WTC11 (cell line): ENCODE results near the gene GOLPH3L. TPM values are rescaled to one million over a fixed set of nuclear protein-coding genes. Genes with fewer than 3 reads are reported as not detected.
A peak's percentile ranks its signal among the peaks of the same experiment; 100 is the strongest.

Experiments used
- ATAC-seq: fragments of 200-7000 bp; cut with Tn5 transposase; 2 replicates; pipeline ENCODE4 v1.10.0; 2021; ENCODE audit warnings: mild to moderate bottlenecking, moderate library complexity
- CTCF ChIA-PET: fragments of 300-600 bp; sonication (Branson Sonifier 250); formaldehyde crosslinking; loops from one replicate; lab custom pipeline; 2021; ENCODE audit warnings: antibody characterized with exemption; lab: Charles Lee
- POLR2A ChIA-PET: fragments of 350-600 bp; sonication (Branson Sonifier 250); formaldehyde crosslinking; loops from one replicate; lab custom pipeline; 2021; ENCODE audit warnings: antibody characterized with exemption; lab: Charles Lee
- DNase-seq: peaks from one replicate; pipeline ENCODE4 v3.0.0; 2021; ENCODE audit warnings: low spot score
- H3K27ac Mint-ChIP-seq: 2 replicates; pipeline ENCODE4 v1.8.0; 2021; ENCODE audit warnings: mixed read lengths
- H3K27me3 Mint-ChIP-seq: 2 replicates; pipeline ENCODE4 v1.8.0; 2021; ENCODE audit warnings: low read depth, mild to moderate bottlenecking, moderate library complexity, mixed read lengths
- H3K36me3 Mint-ChIP-seq: 2 replicates; pipeline ENCODE4 v1.8.0; 2021; ENCODE audit warnings: mixed read lengths
- H3K4me1 Mint-ChIP-seq: 2 replicates; pipeline ENCODE4 v1.8.0; 2022; ENCODE audit warnings: mixed read lengths
- H3K4me3 Mint-ChIP-seq: 2 replicates; pipeline ENCODE4 v1.8.0; 2021; ENCODE audit warnings: mild to moderate bottlenecking, moderate library complexity, mixed read lengths
- H3K9me3 Mint-ChIP-seq: 2 replicates; pipeline ENCODE4 v1.8.0; 2021; ENCODE audit warnings: mixed read lengths
- ATF1 ChIP-seq: sonication (generic); formaldehyde crosslinking; IDR thresholded peaks from 2 replicates; pipeline ENCODE4 v1.8.1; 2023; ENCODE audit warnings: mild to moderate bottlenecking, moderate library complexity, missing genetic modification reagents
- ATF3 ChIP-seq: sonication (generic); formaldehyde crosslinking; conservative IDR thresholded peaks from 2 replicates; pipeline ENCODE4 v1.8.1; 2022; ENCODE audit warnings: mild to moderate bottlenecking, missing genetic modification reagents
- E2F5 ChIP-seq: sonication (generic); formaldehyde crosslinking; IDR thresholded peaks from 2 replicates; pipeline ENCODE4 v1.8.1; 2022; ENCODE audit warnings: mild to moderate bottlenecking, moderate library complexity, missing genetic modification reagents
- EMX1 ChIP-seq: fragments of 250-450 bp; sonication (Bioruptor Pico); IDR thresholded peaks from 2 replicates; pipeline ENCODE4 v1.8.0; 2021; ENCODE audit warnings: mild to moderate bottlenecking
- ETV6 ChIP-seq: sonication (generic); formaldehyde crosslinking; IDR thresholded peaks from 2 replicates; pipeline ENCODE4 v1.8.1; 2022; ENCODE audit warnings: mild to moderate bottlenecking, missing genetic modification reagents
- HMGA2 ChIP-seq: fragments of 250-450 bp; sonication (Bioruptor Pico); IDR thresholded peaks from 2 replicates; pipeline ENCODE4 v1.4.0; 2021; ENCODE audit warnings: mild to moderate bottlenecking, moderate library complexity
- NR1H2 ChIP-seq: sonication (generic); formaldehyde crosslinking; IDR thresholded peaks from 2 replicates; pipeline ENCODE4 v1.9.0; 2021; ENCODE audit warnings: mild to moderate bottlenecking, moderate library complexity, missing genetic modification reagents
- NR2C2 ChIP-seq: sonication (generic); formaldehyde crosslinking; IDR thresholded peaks from 2 replicates; pipeline ENCODE4 v1.8.0; 2022; ENCODE audit warnings: mild to moderate bottlenecking, missing genetic modification reagents
- RORB ChIP-seq: fragments of 250-450 bp; sonication (Bioruptor Pico); IDR thresholded peaks from 2 replicates; pipeline ENCODE4 v1.9.0; 2021; ENCODE audit warnings: mild to moderate bottlenecking
- SOX15 ChIP-seq: fragments of 250-450 bp; sonication (Bioruptor Pico); IDR thresholded peaks from 2 replicates; pipeline ENCODE4 v1.9.0; 2021; ENCODE audit warnings: mild to moderate bottlenecking
- TEAD4 ChIP-seq: sonication (generic); formaldehyde crosslinking; IDR thresholded peaks from 2 replicates; pipeline ENCODE4 v1.8.0; 2022; ENCODE audit warnings: mild to moderate bottlenecking, missing genetic modification reagents
- ZNF281 ChIP-seq: sonication (generic); formaldehyde crosslinking; IDR thresholded peaks from 2 replicates; pipeline ENCODE4 v1.8.0; 2023; ENCODE audit warnings: mild to moderate bottlenecking, missing genetic modification reagents
- ZNF317 ChIP-seq: sonication (generic); formaldehyde crosslinking; IDR thresholded peaks from 2 replicates; pipeline ENCODE4 v1.8.1; 2023; ENCODE audit warnings: low read depth, mild to moderate bottlenecking, moderate library complexity, missing genetic modification reagents, borderline replicate concordance
- ZNF425 ChIP-seq: fragments of 250-450 bp; sonication (Bioruptor Pico); conservative IDR thresholded peaks from 2 replicates; pipeline ENCODE4 v1.9.0; 2021; ENCODE audit warnings: mild to moderate bottlenecking
- ZNF532 ChIP-seq: fragments of 250-450 bp; sonication (Bioruptor Pico); IDR thresholded peaks from 2 replicates; pipeline ENCODE4 v1.9.0; 2021; ENCODE audit warnings: mild to moderate bottlenecking, borderline replicate concordance
- ZNF671 ChIP-seq: fragments of 250-450 bp; sonication (Bioruptor Pico); IDR thresholded peaks from 2 replicates; pipeline ENCODE4 v1.8.0; 2021; ENCODE audit warnings: mild to moderate bottlenecking
- total RNA-seq: library from RNA; stranded (reverse); gene quantifications from 3 replicates; pipeline ENCODE4 v1.2.3, GENCODE V29; 2021

The GOLPH3L gene
- total RNA-seq, 1 experiment from 2014 or later: 39.5 TPM

- CTCF ChIA-PET: no interaction called here
- H3K27ac Mint-ChIP-seq: no peak overlapping the region
- POLR2A ChIA-PET: interaction anchor here (1.9 kb wide), 1 partner anchor 31 kb away, joined by 8 read pairs; the partner anchor contains the start of gene MCL1
Measured at GRCh38 chr1:150610576-150610975, 86.4 kb downstream of the GOLPH3L start.

GRCh38 chr1:150609732-150610131 lies 87.2 kb downstream of the GOLPH3L start:
- Mint-ChIP-seq H3K27ac (peak overlapping the region; percentile 90), H3K27me3 (no peaks in the 10 kb centered on the region; the same call in 1 of the 2 replicates), H3K4me3 (no peak overlapping the region), H3K9me3 (no peaks in the 10 kb centered on the region), H3K4me1 (peaks cover 33% of the 10 kb centered on the region), H3K36me3 (peaks cover 32% of the 10 kb centered on the region)
- no peak for DNase-seq
- peak; percentile 7; the same call in 1 of the 2 replicates for ATAC-seq
- ChIA-PET CTCF (interaction anchor here (0.5 to 1.9 kb wide), 4 partner anchors 48 to 371 kb away, joined by 4 to 9 read pairs (median 4); no protein-coding TSS in a partner anchor), POLR2A (interaction anchor here (1.9 kb wide), 1 partner anchor 30 kb away, joined by 8 read pairs; the partner anchor contains the start of gene MCL1)
- no peak for TF ChIP-seq ZNF281 (CRISPR knock-in tag)
- no peak for TF ChIP-seq SOX15 (CRISPR knock-in tag)
- no peak for TF ChIP-seq EMX1 (CRISPR knock-in tag)
- no peak for TF ChIP-seq ZNF671 (CRISPR knock-in tag)
- no peak for TF ChIP-seq NR2C2 (CRISPR knock-in tag)
- TF ChIP-seq E2F5 (CRISPR knock-in tag): no peak
- no peak for TF ChIP-seq ZNF425

More at GRCh38 chr1:150610576-150610975, 86.4 kb downstream of the GOLPH3L start:
- ATAC-seq: no peak
- TF ChIP-seq NR1H2 (CRISPR knock-in tag) (no peak), TEAD4 (CRISPR knock-in tag) (no peak), ETV6 (CRISPR knock-in tag) (no peak), ZNF317 (CRISPR knock-in tag) (no peak), ZNF532 (CRISPR knock-in tag) (no peak), RORB (no peak), ATF1 (no peak), HMGA2 (CRISPR knock-in tag) (no peak), ATF3 (CRISPR knock-in tag) (no peak), ZNF281 (CRISPR knock-in tag) (no peak)
- TF ChIP-seq, all 79 proteins: peak for 0
- Mint-ChIP-seq H3K9me3 (no peaks in the 10 kb centered on the region), H3K4me3 (no peak overlapping the region), H3K4me1 (peaks cover 26% of the 10 kb centered on the region), H3K27me3 (no peaks in the 10 kb centered on the region), H3K36me3 (peaks cover 38% of the 10 kb centered on the region)
- DNase-seq: no peak
